ENCODE results near the gene GNA14. TPM values are rescaled to one million over a fixed set of nuclear protein-coding genes. Genes with fewer than 3 reads are reported as not detected.
"Not testable (repeated sequence)": the region's sequence is repeated elsewhere in the genome, so short reads cannot be mapped to it uniquely, and the experiment has no call there.

GNA14 gene
- total RNA-seq, 2 experiments from 2014 or later, result not detected

- Mint-ChIP-seq H3K4me1 (ENCODE audit: low read depth) (no peaks in the 10 kb centered on the region), H3K27ac (no peak overlapping the region), H3K9me3 (peaks cover 3% of the 10 kb centered on the region), H3K4me3 (no peak overlapping the region), H3K27me3 (no peaks in the 10 kb centered on the region), H3K36me3 (no peaks in the 10 kb centered on the region)
- intact Hi-C loops (cut with micrococcal nuclease), result no loop called here
- no peak for DNase-seq
- ChIA-PET POLR2A (no interaction called here), CTCF (interaction anchor here (4.7 to 6.7 kb wide), 2 partner anchors 9 to 14 kb away, joined by 36 to 68 read pairs; no protein-coding TSS in a partner anchor)
These were observed 205.7 kb downstream of the GNA14 start for GRCh38 chr9:77442436-77442835.

- H3K27ac Mint-ChIP-seq, POLR2A ChIA-PET: not testable (repeated sequence)
- CTCF ChIA-PET, result interaction anchor here (4.7 to 6.7 kb wide), 2 partner anchors 8 to 15 kb away, joined by 36 to 68 read pairs; no protein-coding TSS in a partner anchor
These were observed 207.0 kb downstream of the GNA14 start for GRCh38 chr9:77441124-77441523.

GRCh38 chr9:77440057-77440456 is 208.1 kb downstream of the GNA14 start:
- CTCF ChIA-PET, result interaction anchor here (1.3 to 6.7 kb wide), 2 partner anchors 16 to 273 kb away, joined by 3 to 68 read pairs; no protein-coding TSS in a partner anchor
- H3K27me3 Mint-ChIP-seq, result no peaks in the 10 kb centered on the region

More at GRCh38 chr9:77441124-77441523, 207.0 kb downstream of the GNA14 start:
- H3K4me3 Mint-ChIP-seq; H3K27me3 Mint-ChIP-seq; H3K36me3 Mint-ChIP-seq; DNase-seq; intact Hi-C loops (cut with micrococcal nuclease); H3K4me1 Mint-ChIP-seq (ENCODE audit: low read depth); H3K9me3 Mint-ChIP-seq: not testable (repeated sequence)

GRCh38 chr9:77438653-77439052 is 209.5 kb downstream of the GNA14 start:
- H3K4me3 Mint-ChIP-seq, result no peak overlapping the region
- no peaks in the 10 kb centered on the region for H3K9me3 Mint-ChIP-seq
- no peak overlapping the region for H3K27ac Mint-ChIP-seq
- peaks cover 3% of the 10 kb centered on the region for H3K4me1 Mint-ChIP-seq (ENCODE audit: low read depth)
- no peaks in the 10 kb centered on the region for H3K27me3 Mint-ChIP-seq
- CTCF ChIA-PET, result no interaction called here
- POLR2A ChIA-PET, result no interaction called here
- no peaks in the 10 kb centered on the region for H3K36me3 Mint-ChIP-seq
- DNase-seq, result no peak
- intact Hi-C loops (cut with micrococcal nuclease), result no loop called here

More at GRCh38 chr9:77440057-77440456, 208.1 kb downstream of the GNA14 start:
- no peak for DNase-seq
- POLR2A ChIA-PET, result no interaction called here
- Mint-ChIP-seq H3K4me3 (no peak overlapping the region), H3K4me1 (ENCODE audit: low read depth) (no peaks in the 10 kb centered on the region), H3K9me3 (no peaks in the 10 kb centered on the region), H3K27ac (no peak overlapping the region), H3K36me3 (no peaks in the 10 kb centered on the region)
- intact Hi-C loops (cut with micrococcal nuclease), result no loop called here

- H3K4me1 Mint-ChIP-seq (ENCODE audit: low read depth), result peaks cover 3% of the 10 kb centered on the region
- DNase-seq, result no peak
- ChIA-PET POLR2A (no interaction called here), CTCF (interaction anchor here (1.0 kb wide), 1 partner anchor 23 kb away, joined by 3 read pairs; no protein-coding TSS in a partner anchor)
- H3K4me3 Mint-ChIP-seq, result no peak overlapping the region
- H3K27me3 Mint-ChIP-seq, result no peaks in the 10 kb centered on the region
- H3K9me3 Mint-ChIP-seq, result no peaks in the 10 kb centered on the region
- no peak overlapping the region for H3K27ac Mint-ChIP-seq
- intact Hi-C loops (cut with micrococcal nuclease), result no loop called here
- H3K36me3 Mint-ChIP-seq, result no peaks in the 10 kb centered on the region
These were observed 212.4 kb downstream of the GNA14 start for GRCh38 chr9:77435688-77436087.

GRCh38 chr9:77435277-77435676 is 212.8 kb downstream of the GNA14 start:
- ChIA-PET POLR2A (no interaction called here), CTCF (interaction anchor here (1.0 to 2.8 kb wide), 4 partner anchors 17 to 600 kb away, joined by 3 to 42 read pairs (median 14); no protein-coding TSS in a partner anchor)
- Mint-ChIP-seq H3K4me3 (no peak overlapping the region), H3K27me3 (no peaks in the 10 kb centered on the region), H3K36me3 (no peaks in the 10 kb centered on the region), H3K9me3 (no peaks in the 10 kb centered on the region), H3K4me1 (ENCODE audit: low read depth) (peaks cover 3% of the 10 kb centered on the region), H3K27ac (no peak overlapping the region)
- DNase-seq, result no peak
- intact Hi-C loops (cut with micrococcal nuclease), result no loop called here

GRCh38 chr9:77433675-77434445 is 214.3 kb downstream of the GNA14 start:
- ChIA-PET CTCF (interaction anchor here (0.6 to 3.4 kb wide), 27 partner anchors 9 to 935 kb away, joined by 3 to 42 read pairs (median 4); no protein-coding TSS in a partner anchor), POLR2A (no interaction called here)
- H3K27ac Mint-ChIP-seq, result no peak overlapping the region

GRCh38 chr9:77432053-77432452 is 216.1 kb downstream of the GNA14 start:
- CTCF ChIA-PET, result interaction anchor here (1.2 to 3.4 kb wide), 2 partner anchors 9 to 11 kb away, joined by 3 to 36 read pairs; no protein-coding TSS in a partner anchor

More at GRCh38 chr9:77433675-77434445, 214.3 kb downstream of the GNA14 start:
- intact Hi-C loops (cut with micrococcal nuclease), result loop anchor here (1.0 to 2.0 kb wide), 4 partner anchors 24 to 599 kb away; no protein-coding TSS in a partner anchor
- Mint-ChIP-seq H3K4me3 (no peak overlapping the region), H3K9me3 (no peaks in the 10 kb centered on the region), H3K4me1 (ENCODE audit: low read depth) (peaks cover 3% of the 10 kb centered on the region), H3K36me3 (no peaks in the 10 kb centered on the region), H3K27me3 (no peaks in the 10 kb centered on the region)
- peak; percentile 65 for DNase-seq

GRCh38 chr9:77429928-77430327 is 218.2 kb downstream of the GNA14 start:
- Mint-ChIP-seq H3K27me3 (no peaks in the 10 kb centered on the region), H3K4me3 (no peak overlapping the region), H3K27ac (no peak overlapping the region), H3K9me3 (no peaks in the 10 kb centered on the region), H3K36me3 (no peaks in the 10 kb centered on the region), H3K4me1 (ENCODE audit: low read depth) (peaks cover 3% of the 10 kb centered on the region)
- ChIA-PET POLR2A (no interaction called here), CTCF (no interaction called here)
- DNase-seq, result no peak
- intact Hi-C loops (cut with micrococcal nuclease), result no loop called here

More at GRCh38 chr9:77432053-77432452, 216.1 kb downstream of the GNA14 start:
- Mint-ChIP-seq H3K4me1 (ENCODE audit: low read depth) (peaks cover 3% of the 10 kb centered on the region), H3K27me3 (no peaks in the 10 kb centered on the region), H3K4me3 (no peak overlapping the region), H3K9me3 (no peaks in the 10 kb centered on the region), H3K27ac (no peak overlapping the region), H3K36me3 (no peaks in the 10 kb centered on the region)
- intact Hi-C loops (cut with micrococcal nuclease), result loop anchor here (2.0 kb wide), 2 partner anchors 319 to 601 kb away; no protein-coding TSS in a partner anchor
- POLR2A ChIA-PET, result no interaction called here
- no peak for DNase-seq

GRCh38 chr9:77427256-77427927 is 220.7 kb downstream of the GNA14 start:
- no peak overlapping the region for H3K4me3 Mint-ChIP-seq
- H3K27me3 Mint-ChIP-seq, result no peaks in the 10 kb centered on the region
- H3K36me3 Mint-ChIP-seq, result no peaks in the 10 kb centered on the region
- no peak for DNase-seq
- H3K9me3 Mint-ChIP-seq, result peaks cover 2% of the 10 kb centered on the region
- ChIA-PET POLR2A (no interaction called here), CTCF (interaction anchor here (0.6 kb wide), 1 partner anchor 943 kb away, joined by 3 read pairs; no protein-coding TSS in a partner anchor)
- no peak overlapping the region for H3K27ac Mint-ChIP-seq
- intact Hi-C loops (cut with micrococcal nuclease), result no loop called here
- no peaks in the 10 kb centered on the region for H3K4me1 Mint-ChIP-seq (ENCODE audit: low read depth)

- intact Hi-C loops (cut with micrococcal nuclease), result no loop called here
- no peak overlapping the region for H3K27ac Mint-ChIP-seq
These were observed 221.4 kb downstream of the GNA14 start for GRCh38 chr9:77426712-77427111.

GRCh38 chr9:77424993-77425392 is 223.1 kb downstream of the GNA14 start:
- intact Hi-C loops (cut with micrococcal nuclease), result no loop called here
- Mint-ChIP-seq H3K4me3 (no peak overlapping the region), H3K4me1 (ENCODE audit: low read depth) (no peaks in the 10 kb centered on the region), H3K27ac (no peak overlapping the region), H3K27me3 (no peaks in the 10 kb centered on the region), H3K9me3 (peaks cover 2% of the 10 kb centered on the region), H3K36me3 (no peaks in the 10 kb centered on the region)
- DNase-seq, result no peak
- POLR2A ChIA-PET, result no interaction called here
- CTCF ChIA-PET, result interaction anchor here (2.8 to 3.0 kb wide), 2 partner anchors 9 to 32 kb away, joined by 11 to 14 read pairs; no protein-coding TSS in a partner anchor

More at GRCh38 chr9:77426712-77427111, 221.4 kb downstream of the GNA14 start:
- Mint-ChIP-seq H3K36me3 (no peaks in the 10 kb centered on the region), H3K27me3 (no peaks in the 10 kb centered on the region), H3K9me3 (peaks cover 2% of the 10 kb centered on the region), H3K4me3 (no peak overlapping the region), H3K4me1 (ENCODE audit: low read depth) (no peaks in the 10 kb centered on the region)
- DNase-seq, result no peak
- ChIA-PET CTCF (no interaction called here), POLR2A (no interaction called here)
